ENCODE data around the gene C19orf38. TPM values are rescaled to one million over a fixed set of nuclear protein-coding genes. Genes with fewer than 3 reads are reported as not detected.

Gene C19orf38
- total RNA-seq, 1 experiment from 2014 or later = 0.30 TPM

GRCh38 chr19:10830370-10830769 is 17.8 kb upstream of the C19orf38 start:
- H3K27ac Mint-ChIP-seq (ENCODE audit: low read depth, unreplicated experiment) = no peak overlapping the region
- H3K36me3 Mint-ChIP-seq (ENCODE audit: insufficient read depth, unreplicated experiment) = peaks cover 51% of the 10 kb centered on the region

GRCh38 chr19:10830931-10831779 is 17.1 kb upstream of the C19orf38 start:
- TSS peak; percentile 27 for BruUV-seq (replicated peaks)
- H3K4me3 Mint-ChIP-seq (ENCODE audit: unreplicated experiment) = no peak overlapping the region
- peaks cover 48% of the 10 kb centered on the region for H3K36me3 Mint-ChIP-seq (ENCODE audit: insufficient read depth, unreplicated experiment)
- DNase-seq (ENCODE audit: unreplicated experiment) = no peak
- ChIA-PET POLR2A (no interaction called here), CTCF (interaction anchor here (1.2 kb wide), 1 partner anchor 34 kb away, joined by 3 read pairs; no protein-coding TSS in a partner anchor)
- H3K4me1 Mint-ChIP-seq (ENCODE audit: insufficient read depth, unreplicated experiment) = peaks cover under 1% of the 10 kb centered on the region
- no peaks in the 10 kb centered on the region for H3K9me3 Mint-ChIP-seq (ENCODE audit: unreplicated experiment)
- no peak for TF ChIP-seq CTCF (IDR thresholded peaks at IDR 0.05; ENCODE audit: unreplicated experiment)
- H3K27ac Mint-ChIP-seq (ENCODE audit: low read depth, unreplicated experiment) = no peak overlapping the region
- no peaks in the 10 kb centered on the region for H3K27me3 Mint-ChIP-seq (ENCODE audit: insufficient read depth, unreplicated experiment)
- intact Hi-C loops (cut with micrococcal nuclease) = no loop called here

More at GRCh38 chr19:10830370-10830769, 17.8 kb upstream of the C19orf38 start:
- Mint-ChIP-seq H3K9me3 (ENCODE audit: unreplicated experiment) (no peaks in the 10 kb centered on the region), H3K4me1 (ENCODE audit: insufficient read depth, unreplicated experiment) (no peaks in the 10 kb centered on the region), H3K4me3 (ENCODE audit: unreplicated experiment) (no peak overlapping the region), H3K27me3 (ENCODE audit: insufficient read depth, unreplicated experiment) (no peaks in the 10 kb centered on the region)
- ChIA-PET POLR2A (no interaction called here), CTCF (no interaction called here)
- DNase-seq (ENCODE audit: unreplicated experiment) = no peak
- TF ChIP-seq CTCF (IDR thresholded peaks at IDR 0.05; ENCODE audit: unreplicated experiment) = no peak
- intact Hi-C loops (cut with micrococcal nuclease) = no loop called here
- BruUV-seq (replicated peaks) = no TSS peak

- ChIA-PET CTCF (interaction anchor here (0.9 to 1.2 kb wide), 2 partner anchors 32 kb away, joined by 3 read pairs; no protein-coding TSS in a partner anchor), POLR2A (no interaction called here)
- peaks cover 5% of the 10 kb centered on the region for H3K9me3 Mint-ChIP-seq (ENCODE audit: unreplicated experiment)
- intact Hi-C loops (cut with micrococcal nuclease) = no loop called here
- no peak overlapping the region for H3K4me3 Mint-ChIP-seq (ENCODE audit: unreplicated experiment)
- peaks cover 36% of the 10 kb centered on the region for H3K36me3 Mint-ChIP-seq (ENCODE audit: insufficient read depth, unreplicated experiment)
- no peaks in the 10 kb centered on the region for H3K27me3 Mint-ChIP-seq (ENCODE audit: insufficient read depth, unreplicated experiment)
- DNase-seq (ENCODE audit: unreplicated experiment) = no peak
- BruUV-seq (replicated peaks) = no TSS peak
- TF ChIP-seq CTCF (IDR thresholded peaks at IDR 0.05; ENCODE audit: unreplicated experiment) = no peak
- H3K4me1 Mint-ChIP-seq (ENCODE audit: insufficient read depth, unreplicated experiment) = peaks cover 8% of the 10 kb centered on the region
- H3K27ac Mint-ChIP-seq (ENCODE audit: low read depth, unreplicated experiment) = no peak overlapping the region
Observed at GRCh38 chr19:10831987-10832938, 16.0 kb upstream of the C19orf38 start.

- no peak for DNase-seq (ENCODE audit: unreplicated experiment)
- no peak for TF ChIP-seq CTCF (IDR thresholded peaks at IDR 0.05; ENCODE audit: unreplicated experiment)
- POLR2A ChIA-PET = no interaction called here
- Mint-ChIP-seq H3K27ac (ENCODE audit: low read depth, unreplicated experiment) (no peak overlapping the region), H3K36me3 (ENCODE audit: insufficient read depth, unreplicated experiment) (peaks cover 30% of the 10 kb centered on the region), H3K27me3 (ENCODE audit: insufficient read depth, unreplicated experiment) (no peaks in the 10 kb centered on the region), H3K4me1 (ENCODE audit: insufficient read depth, unreplicated experiment) (peaks cover 8% of the 10 kb centered on the region), H3K4me3 (ENCODE audit: unreplicated experiment) (no peak overlapping the region), H3K9me3 (ENCODE audit: unreplicated experiment) (peaks cover 5% of the 10 kb centered on the region)
- CTCF ChIA-PET = interaction anchor here (0.9 kb wide), 1 partner anchor 31 kb away, joined by 3 read pairs; no protein-coding TSS in a partner anchor
- BruUV-seq (replicated peaks) = no TSS peak
- intact Hi-C loops (cut with micrococcal nuclease) = no loop called here
Observed at GRCh38 chr19:10832939-10833296, 15.3 kb upstream of the C19orf38 start.
